Gastroesophageal sphincter (tissue), 4 donors: ENCODE data around the gene CLDN18. TPM values are rescaled to one million over a fixed set of nuclear protein-coding genes. Genes with fewer than 3 reads are reported as not detected.

ENCODE experiments used
- ATAC-seq: fragments of 150-250 bp; one replicate; pipeline ENCODE4 v1.9.1; 2016; ENCODE audit warnings: mild to moderate bottlenecking, moderate library complexity
- H3K27ac ChIP-seq, 4 donors: fragments of 200-600 bp; sonication (generic) in 3 of 4; 1 replicate in 3 of 4; 2 replicates in 1 of 4; pipeline ENCODE4 v1.5.1; 2016 to 2019
- H3K27me3 ChIP-seq: fragments of 200-600 bp; sonication (generic); one replicate; pipeline ENCODE4 v1.5.1; 2019
- H3K36me3 ChIP-seq, 2 donors: fragments of 200-600 bp; sonication (generic); one replicate each; pipeline ENCODE4 v1.5.1; 2019; ENCODE audit warnings: control low read depth in 1 of 2
- H3K4me1 ChIP-seq, 3 donors: fragments of 200-600 bp; sonication (generic); 1 replicate in 2 of 3; 2 replicates in 1 of 3; pipeline ENCODE4 v1.5.1; 2016 to 2019; ENCODE audit warnings: control low read depth in 2 of 3
- H3K4me3 ChIP-seq, 2 donors: fragments of 200-600 bp; sonication (generic); one replicate each; pipeline ENCODE4 v1.5.1; 2019; ENCODE audit warnings: mild to moderate bottlenecking in 1 of 2, moderate library complexity in 1 of 2
- H3K9me3 ChIP-seq, 3 donors: fragments of 200-600 bp; sonication (generic); one replicate each; pipeline ENCODE4 v1.5.1; 2017 to 2019; ENCODE audit warnings: control low read depth in 2 of 3
- CTCF ChIP-seq, 4 experiments: fragments of 200-600 bp in 2 of 4; fragments of 450-650 bp in 2 of 4; sonication (generic) in 1 of 4; IDR thresholded peaks; one replicate each; pipeline ENCODE4 v1.5.1; 2017 to 2019; ENCODE audit warnings: antibody characterized with exemption in 4 of 4, mild to moderate bottlenecking in 2 of 4, moderate library complexity in 2 of 4
- EP300 ChIP-seq: sonication (generic); formaldehyde crosslinking; IDR thresholded peaks from one replicate; pipeline ENCODE4 v1.6.1; 2017; ENCODE audit warnings: antibody characterized with exemption, mild to moderate bottlenecking
- POLR2A ChIP-seq, 2 donors: fragments of 450-650 bp; IDR thresholded peaks; one replicate each; pipeline ENCODE4 v1.6.1; 2017; ENCODE audit warnings: antibody characterized with exemption in 2 of 2, mild to moderate bottlenecking in 2 of 2, moderate library complexity in 1 of 2
- POLR2AphosphoS5 ChIP-seq: sonication (generic); formaldehyde crosslinking; IDR thresholded peaks from one replicate; pipeline ENCODE4 v1.6.1; 2017; ENCODE audit warnings: antibody characterized with exemption
- WGBS, 2 donors: methylation state at CpG; one replicate each; pipeline ENCODE4 v1.1.5; 2018; ENCODE audit warnings: low coverage in 1 of 2; 5-methylcytosine and 5-hydroxymethylcytosine counted together
- total RNA-seq, 4 donors: library from RNA; depleted of rRNA; stranded (reverse); fragments of >200 nt; gene quantifications; one replicate each; pipeline ENCODE4 v1.1.0, GENCODE V29; 2016

CLDN18 gene
- total RNA-seq, 4 donors from 2014 or later = not detected

DNA sequence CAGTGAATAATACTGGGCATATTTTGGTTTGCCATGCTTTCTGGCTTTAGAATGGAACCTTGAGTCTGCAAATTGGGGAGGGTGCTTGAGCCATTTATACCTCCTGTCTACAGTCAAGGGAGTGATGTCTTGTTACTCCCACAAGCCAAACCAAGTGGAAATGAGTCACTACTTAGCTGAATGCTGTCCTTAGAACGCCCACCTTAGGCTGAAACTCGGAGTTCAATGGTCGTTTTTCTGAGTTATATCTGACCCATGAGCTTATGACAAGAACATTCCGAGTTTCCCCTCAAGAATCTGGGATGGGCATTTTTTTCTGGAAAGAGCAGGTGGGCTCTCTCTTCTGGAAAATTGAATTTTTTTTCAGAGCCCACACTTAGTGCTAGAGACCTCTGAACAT, 17.4 kb upstream of the CLDN18 start:
- peaks cover 0 to 15% (median 2%) of the 10 kb centered on the region in 3 donors for H3K9me3 ChIP-seq
- ATAC-seq = no peak
- H3K27ac ChIP-seq = no peak overlapping the region
- TF ChIP-seq POLR2A (IDR thresholded peaks at IDR 0.05) (no peak), POLR2AphosphoS5 (no peak), EP300 (no peak), CTCF (IDR thresholded peaks at IDR 0.05) (no peak)
- no peaks in the 10 kb centered on the region for H3K36me3 ChIP-seq
- peaks cover 19% of the 10 kb centered on the region for H3K27me3 ChIP-seq
- H3K4me1 ChIP-seq = no peaks in the 10 kb centered on the region
- no peak overlapping the region for H3K4me3 ChIP-seq
- 55% methylated on average over 2 of the region's 4 CpGs; no CpG with 5 or more reads in 1 of the 2 donors for WGBS, 2 donors

- no peak overlapping the region for H3K27ac ChIP-seq
- peaks cover 36% of the 10 kb centered on the region for H3K27me3 ChIP-seq
- no peaks in the 10 kb centered on the region for H3K36me3 ChIP-seq
- no peak for ATAC-seq
- WGBS, 2 donors = 86 to 89% methylated on average over 8 to 9 of the region's 18 CpGs
- H3K4me3 ChIP-seq = no peak overlapping the region
- no peak for TF ChIP-seq CTCF (IDR thresholded peaks at IDR 0.05)
- TF ChIP-seq EP300 = no peak
- no peak for TF ChIP-seq POLR2AphosphoS5
- no peak for TF ChIP-seq POLR2A (IDR thresholded peaks at IDR 0.05)
- peaks cover 0 to 12% (median 2%) of the 10 kb centered on the region in 3 donors for H3K9me3 ChIP-seq
- H3K4me1 ChIP-seq = no peaks in the 10 kb centered on the region
Measured at GRCh38 chr3:137998121-137999042, 11.6 kb upstream of the CLDN18 start.

DNA sequence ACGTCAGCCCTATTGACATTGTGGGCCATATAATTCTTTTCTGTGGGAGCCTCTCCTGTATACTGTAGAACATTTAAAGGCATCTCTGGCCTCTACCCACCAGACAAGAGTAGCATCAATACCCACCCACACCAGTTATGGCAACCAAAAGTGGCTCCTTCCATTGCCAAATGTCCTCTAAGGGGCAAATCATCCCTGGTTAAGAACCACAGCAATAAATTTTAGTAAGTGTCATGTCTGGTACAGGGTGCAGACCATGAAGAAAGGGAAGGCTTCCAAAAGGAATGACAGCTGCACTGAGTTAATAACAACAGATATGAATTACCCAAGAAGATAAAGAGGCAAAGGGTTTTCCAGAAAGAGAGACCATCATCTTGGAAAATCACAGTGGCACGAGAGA, 6.9 kb upstream of the CLDN18 start:
- Histone ChIP-seq H3K27me3 (peaks cover 14% of the 10 kb centered on the region), H3K27ac (no peak overlapping the region), H3K36me3 (no peaks in the 10 kb centered on the region), H3K4me3 (no peak overlapping the region), H3K9me3 (no peaks in the 10 kb centered on the region), H3K4me1 (no peaks in the 10 kb centered on the region)
- WGBS, 2 donors = 37 to 74% methylated on average over 2 of the region's 2 CpGs
- ATAC-seq = no peak
- no peak for TF ChIP-seq CTCF (IDR thresholded peaks at IDR 0.05)
- no peak for TF ChIP-seq EP300
- TF ChIP-seq POLR2AphosphoS5 = no peak
- no peak for TF ChIP-seq POLR2A (IDR thresholded peaks at IDR 0.05)

DNA sequence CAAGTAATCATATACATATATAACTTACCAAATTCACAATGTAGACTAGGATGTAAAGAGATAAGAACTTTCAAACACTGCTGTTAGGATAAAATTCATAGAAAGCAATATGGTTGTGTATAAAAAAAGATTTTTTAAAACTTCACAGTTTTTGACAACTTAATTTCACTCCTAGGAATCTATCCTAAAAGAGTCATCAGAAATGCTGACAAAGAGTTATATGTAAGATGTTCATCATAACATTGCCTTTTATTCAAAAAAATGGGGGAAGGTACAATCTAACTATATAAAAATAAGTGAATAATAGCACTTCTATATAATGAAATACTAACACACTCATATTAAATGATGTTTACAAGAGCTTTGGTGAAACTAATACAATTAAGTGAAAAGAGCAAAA, 4.3 kb upstream of the CLDN18 start:
- TF ChIP-seq EP300 (no peak), POLR2A (IDR thresholded peaks at IDR 0.05) (no peak), CTCF (IDR thresholded peaks at IDR 0.05) (no peak), POLR2AphosphoS5 (no peak)
- H3K36me3 ChIP-seq = no peaks in the 10 kb centered on the region
- H3K27me3 ChIP-seq = no peaks in the 10 kb centered on the region
- no peaks in the 10 kb centered on the region for H3K9me3 ChIP-seq
- H3K27ac ChIP-seq = no peak overlapping the region
- no peak overlapping the region for H3K4me3 ChIP-seq
- no peak for ATAC-seq
- no peaks in the 10 kb centered on the region for H3K4me1 ChIP-seq

DNA sequence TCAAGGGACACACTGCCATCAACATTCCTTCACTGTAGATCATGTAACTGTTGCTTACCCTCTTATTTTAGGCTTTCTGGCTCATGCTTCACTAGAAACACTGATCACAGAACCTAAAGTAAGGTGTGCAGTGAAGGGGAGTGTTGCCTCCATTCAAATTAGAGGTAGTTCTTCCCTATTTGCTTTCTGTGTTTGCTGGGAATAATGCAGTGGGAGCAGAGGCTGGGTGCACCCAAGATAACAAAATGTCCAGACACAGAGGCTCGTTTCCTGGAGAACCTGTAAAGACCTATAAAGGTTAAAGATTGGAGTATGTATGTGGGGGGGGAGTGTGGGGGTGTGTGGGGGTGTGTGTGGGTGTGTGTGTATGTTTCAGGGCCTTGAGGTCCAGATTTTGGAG, 2.1 kb upstream of the CLDN18 start:
- H3K4me1 ChIP-seq = no peaks in the 10 kb centered on the region
- no peaks in the 10 kb centered on the region for H3K36me3 ChIP-seq
- WGBS, 2 donors = 100% methylated on average over 1 of the region's 1 CpG; no CpG with 5 or more reads in 1 of the 2 donors
- no peaks in the 10 kb centered on the region for H3K9me3 ChIP-seq
- H3K4me3 ChIP-seq = no peak overlapping the region
- no peak for TF ChIP-seq POLR2AphosphoS5
- TF ChIP-seq CTCF (IDR thresholded peaks at IDR 0.05) = no peak
- TF ChIP-seq POLR2A (IDR thresholded peaks at IDR 0.05) = no peak
- TF ChIP-seq EP300 = no peak
- no peak for ATAC-seq
- H3K27ac ChIP-seq = no peak overlapping the region
- no peaks in the 10 kb centered on the region for H3K27me3 ChIP-seq
